Spleen (tissue), 11 donors: ENCODE data around the gene CLASP1. TPM values are rescaled to one million over a fixed set of nuclear protein-coding genes. Genes with fewer than 3 reads are reported as not detected.

Experiments
- DNase-seq: peaks from one replicate; pipeline ENCODE4 v3.0.0-alpha.2; 2020
- H3K27ac ChIP-seq, 8 donors: fragments of 200-600 bp; sonication (generic) in 7 of 8; 1 replicate in 4 of 8; 2 replicates in 4 of 8; pipeline versions ENCODE4 v1.5.0 to v1.8.0; 2016 to 2021; ENCODE audit warnings: inconsistent platforms in 4 of 8, mild to moderate bottlenecking in 4 of 8, moderate library complexity in 1 of 8
- H3K27me3 ChIP-seq, 7 donors: fragments of 200-600 bp; sonication (generic) in 6 of 7; replicated peaks in 1 of 7; 1 replicate in 4 of 7; 2 replicates in 3 of 7; pipeline versions ENCODE4 v1.5.0 to v1.8.0; 2016 to 2021; ENCODE audit warnings: inconsistent platforms in 3 of 7, mild to moderate bottlenecking in 1 of 7
- H3K36me3 ChIP-seq, 6 donors: fragments of 200-600 bp; sonication (generic) in 5 of 6; 1 replicate in 4 of 6; 2 replicates in 2 of 6; pipeline versions ENCODE4 v1.5.0 to v1.8.0; 2016 to 2021; ENCODE audit warnings: inconsistent platforms in 2 of 6
- H3K4me1 ChIP-seq, 6 donors: fragments of 200-600 bp; sonication (generic) in 5 of 6; 1 replicate in 3 of 6; 2 replicates in 3 of 6; pipeline versions ENCODE4 v1.5.0 to v1.8.0; 2016 to 2021; ENCODE audit warnings: inconsistent platforms in 3 of 6
- H3K4me3 ChIP-seq, 8 donors: fragments of 200-600 bp; sonication (generic) in 7 of 8; 1 replicate in 4 of 8; 2 replicates in 4 of 8; pipeline versions ENCODE4 v1.5.0 to v1.8.0; 2016 to 2021; ENCODE audit warnings: inconsistent platforms in 4 of 8, mild to moderate bottlenecking in 4 of 8, moderate library complexity in 2 of 8
- H3K9me3 ChIP-seq, 8 donors: fragments of 200-600 bp; sonication (generic) in 7 of 8; 1 replicate in 4 of 8; 2 replicates in 4 of 8; pipeline versions ENCODE4 v1.5.0 to v1.8.0; 2016 to 2021; ENCODE audit warnings: inconsistent platforms in 4 of 8
- POLR2A ChIP-seq, 3 donors: fragments of 450-650 bp; IDR thresholded peaks; one replicate each; pipeline ENCODE4 v1.5.1; 2017; ENCODE audit warnings: antibody characterized with exemption in 3 of 3, mild to moderate bottlenecking in 1 of 3
- POLR2AphosphoS5 ChIP-seq, 3 donors: sonication (generic); formaldehyde crosslinking; IDR thresholded peaks; one replicate each; pipeline ENCODE4 v1.5.1; 2017; ENCODE audit warnings: antibody characterized with exemption in 3 of 3
- WGBS, 5 donors: extraction: QIAGEN DNeasy Blood & Tissue Kit in 3 of 5; methylation state at CpG; one replicate each; pipeline versions ENCODE4 v1.1.5 to v1.1.7; 2013 to 2018; 5-methylcytosine and 5-hydroxymethylcytosine counted together
- intact Hi-C: fragments of 100-400 bp; cut with DNase I; formaldehyde crosslinking; loops from one replicate; pipeline ENCODE4 v1.15.0; 2023; ENCODE audit warnings: low total_unique reads
- polyA plus RNA-seq, 3 donors: library from polyadenylated mRNA; stranded (reverse); fragments of 200-250 nt; gene quantifications; one replicate each; pipeline ENCODE4 v1.2.1, GENCODE V29; 2013
- total RNA-seq, 7 donors: library from RNA; depleted of rRNA in 3 of 7; stranded (reverse); fragments of >200 nt in 3 of 7; fragmentation: NEBNext Ultra II Directional in 4 of 7; extraction: Animal tissue kit (Norgen Biotek cat#: 25700) in 4 of 7; gene quantifications; one replicate each; pipeline versions ENCODE4 v1.1.0 to v1.2.1, GENCODE V29; 2016 to 2021
- TF ChIP-seq, protein P1 (sequence below), 11 experiments: fragments of 200-600 bp in 7 of 11; fragments of 450-650 bp in 4 of 11; sonication (generic) in 4 of 11; IDR thresholded peaks in 8 of 11; conservative IDR thresholded peaks in 3 of 11; 1 replicate in 7 of 11; 2 replicates in 4 of 11; pipeline versions ENCODE4 v1.4.0 to v1.8.0; 2016 to 2021; ENCODE audit warnings: antibody characterized with exemption in 11 of 11, inconsistent platforms in 4 of 11, mild to moderate bottlenecking in 1 of 11
- donor health status: healthy with polysubstance abuse.
- donor health status: DM: no; HTN: no; CAD: no; lungs with moderate emphysema.
- donor health status: DM: no; HTN: no; CAD: no.
- donor health status: Bipolar disorder and iron deficiency.
- donor health status: healthy.
- donor health status: DM: no; HTN: no; CAD: no.
- donor health status: DM: yes; HTN: yes; CAD: no.

CLASP1 gene
- total and polyA plus RNA-seq, 10 donors = 4.0 to 103 (median 71.7) TPM

DNA sequence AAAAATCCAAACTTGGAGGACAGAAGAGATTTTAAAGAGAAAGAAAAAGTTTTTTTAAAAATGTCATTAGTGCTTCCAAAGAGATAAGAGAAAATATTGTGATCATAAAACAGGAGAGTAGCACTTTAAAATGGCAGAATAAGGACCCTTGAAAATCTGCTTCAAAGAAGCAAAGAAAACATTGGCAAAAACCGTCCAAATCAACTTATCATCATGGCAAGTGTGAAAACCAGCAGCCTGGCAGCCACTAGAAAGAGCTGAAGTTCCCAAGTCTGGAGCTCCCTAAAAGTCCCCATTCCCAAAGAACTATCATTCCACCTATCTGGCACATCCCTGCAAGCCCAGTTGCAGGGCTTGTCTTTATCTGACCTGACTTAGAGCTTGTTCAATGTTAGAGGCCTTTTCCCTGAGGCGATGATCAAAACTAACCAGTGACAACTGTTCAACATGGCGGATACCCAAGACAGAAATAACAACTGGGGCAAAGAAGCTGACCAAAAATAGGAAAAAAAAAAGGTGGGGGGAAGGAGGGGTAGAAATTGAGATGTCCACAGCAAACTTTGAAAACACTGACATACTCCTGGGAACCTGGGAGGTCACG, 143.2 kb downstream of the CLASP1 start:
- peaks cover 0 to 13% (median 5%) of the 10 kb centered on the region in 8 donors for H3K9me3 ChIP-seq
- 91 to 97% (median 95%) methylated on average over 4 of the region's 4 CpGs for WGBS, 5 donors
- no peak overlapping the region for H3K4me3 ChIP-seq
- DNase-seq = no peak
- H3K27ac ChIP-seq = no peak overlapping the region
- no peaks in the 10 kb centered on the region for H3K27me3 ChIP-seq
- TF ChIP-seq POLR2A (IDR thresholded peaks at IDR 0.05) (no peak), POLR2AphosphoS5 (IDR thresholded peaks at IDR 0.05) (no peak)
- TF ChIP-seq, protein P1, sequence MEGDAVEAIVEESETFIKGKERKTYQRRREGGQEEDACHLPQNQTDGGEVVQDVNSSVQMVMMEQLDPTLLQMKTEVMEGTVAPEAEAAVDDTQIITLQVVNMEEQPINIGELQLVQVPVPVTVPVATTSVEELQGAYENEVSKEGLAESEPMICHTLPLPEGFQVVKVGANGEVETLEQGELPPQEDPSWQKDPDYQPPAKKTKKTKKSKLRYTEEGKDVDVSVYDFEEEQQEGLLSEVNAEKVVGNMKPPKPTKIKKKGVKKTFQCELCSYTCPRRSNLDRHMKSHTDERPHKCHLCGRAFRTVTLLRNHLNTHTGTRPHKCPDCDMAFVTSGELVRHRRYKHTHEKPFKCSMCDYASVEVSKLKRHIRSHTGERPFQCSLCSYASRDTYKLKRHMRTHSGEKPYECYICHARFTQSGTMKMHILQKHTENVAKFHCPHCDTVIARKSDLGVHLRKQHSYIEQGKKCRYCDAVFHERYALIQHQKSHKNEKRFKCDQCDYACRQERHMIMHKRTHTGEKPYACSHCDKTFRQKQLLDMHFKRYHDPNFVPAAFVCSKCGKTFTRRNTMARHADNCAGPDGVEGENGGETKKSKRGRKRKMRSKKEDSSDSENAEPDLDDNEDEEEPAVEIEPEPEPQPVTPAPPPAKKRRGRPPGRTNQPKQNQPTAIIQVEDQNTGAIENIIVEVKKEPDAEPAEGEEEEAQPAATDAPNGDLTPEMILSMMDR (IDR thresholded peaks at IDR 0.05 in 8 of 11, conservative IDR thresholded peaks at IDR 0.05 in 3 of 11) = no peak
- intact Hi-C loops = no loop called here
- H3K36me3 ChIP-seq = peaks cover 5 to 75% (median 17%) of the 10 kb centered on the region in 6 donors
- peaks cover 0 to 7% (median 0%) of the 10 kb centered on the region in 6 donors for H3K4me1 ChIP-seq

DNA sequence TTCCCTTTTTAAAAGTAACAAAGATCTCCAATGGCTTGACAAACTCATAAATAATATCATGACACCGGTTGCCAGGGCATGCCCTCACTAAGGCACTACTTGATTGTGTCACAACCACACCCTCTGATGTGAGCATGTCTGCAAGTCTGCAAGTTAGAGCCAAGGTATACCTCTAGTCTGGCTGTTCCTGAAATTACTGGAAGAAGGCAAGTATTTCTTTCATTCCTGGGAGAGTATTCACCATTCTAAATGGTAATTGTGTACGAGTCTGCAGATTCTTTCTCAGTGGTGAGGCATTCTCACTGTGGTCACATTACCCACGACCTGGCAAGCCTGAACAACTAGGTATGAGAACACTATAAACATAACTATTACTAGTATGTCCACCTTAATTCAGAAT, 144.3 kb downstream of the CLASP1 start:
- Histone ChIP-seq H3K4me1 (peaks cover 0 to 14% (median 0%) of the 10 kb centered on the region in 6 donors), H3K27me3 (no peaks in the 10 kb centered on the region), H3K4me3 (no peak overlapping the region), H3K36me3 (peaks cover 5 to 76% (median 18%) of the 10 kb centered on the region in 6 donors), H3K9me3 (peaks cover 0 to 17% (median 8%) of the 10 kb centered on the region in 8 donors), H3K27ac (no peak overlapping the region)
- no peak for DNase-seq
- TF ChIP-seq POLR2AphosphoS5 (IDR thresholded peaks at IDR 0.05) (no peak), POLR2A (IDR thresholded peaks at IDR 0.05) (no peak)
- TF ChIP-seq, protein P1 (IDR thresholded peaks at IDR 0.05 in 8 of 11, conservative IDR thresholded peaks at IDR 0.05 in 3 of 11) = no peak
- WGBS, 5 donors = 84 to 91% (median 90%) methylated on average over 3 of the region's 3 CpGs
- intact Hi-C loops = no loop called here

DNA sequence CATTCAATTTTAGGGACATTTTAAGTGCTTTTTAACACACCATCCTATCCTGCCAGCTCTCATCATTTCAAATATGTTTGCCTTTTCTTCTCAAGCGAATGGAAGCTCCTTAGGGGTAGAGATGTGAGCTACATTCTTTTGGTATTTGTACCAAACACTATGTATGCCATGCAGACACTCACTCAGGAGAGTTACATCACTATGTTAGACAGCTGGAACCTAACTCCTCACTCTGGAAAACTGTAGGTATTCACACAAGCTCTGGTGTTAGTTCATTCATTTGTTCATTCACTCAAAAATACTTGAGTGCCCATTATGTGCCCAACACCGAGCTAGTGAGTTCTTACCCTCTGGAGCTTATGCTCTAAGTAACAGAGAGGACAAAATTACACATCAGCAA, 144.9 kb downstream of the CLASP1 start:
- 97 to 99% (median 97%) methylated on average over 2 of the region's 2 CpGs for WGBS, 5 donors
- intact Hi-C loops = no loop called here
- H3K27ac ChIP-seq = no peak overlapping the region

DNA sequence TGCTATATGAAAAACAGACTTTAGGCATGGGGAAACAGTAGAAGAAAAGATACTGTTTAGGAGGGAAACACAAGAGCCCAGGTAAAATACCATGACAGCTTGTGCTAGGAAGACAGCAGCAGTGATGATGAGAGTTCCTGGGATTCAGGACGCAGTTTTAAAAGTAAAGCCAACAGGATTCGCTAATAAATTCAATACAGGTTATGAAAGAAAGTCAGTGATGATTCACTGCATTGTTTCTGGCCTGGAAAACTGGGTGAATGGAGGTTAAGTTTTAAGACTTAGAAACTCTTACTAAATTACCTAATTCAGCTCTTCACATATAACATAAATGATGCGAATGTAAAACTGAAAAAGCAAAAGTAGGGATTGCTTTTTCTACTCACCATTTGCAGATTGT, 146.5 kb downstream of the CLASP1 start:
- no peak overlapping the region for H3K4me3 ChIP-seq
- TF ChIP-seq POLR2AphosphoS5 (IDR thresholded peaks at IDR 0.05) (no peak), POLR2A (IDR thresholded peaks at IDR 0.05) (no peak)
- TF ChIP-seq, protein P1 (IDR thresholded peaks at IDR 0.05 in 8 of 11, conservative IDR thresholded peaks at IDR 0.05 in 3 of 11) = no peak
- intact Hi-C loops = no loop called here
- no peaks in the 10 kb centered on the region for H3K27me3 ChIP-seq
- H3K4me1 ChIP-seq = peaks cover 0 to 14% (median 0%) of the 10 kb centered on the region in 6 donors
- peaks cover 3 to 74% (median 18%) of the 10 kb centered on the region in 6 donors for H3K36me3 ChIP-seq
- 96 to 100% (median 98%) methylated on average over 3 of the region's 3 CpGs for WGBS, 5 donors
- H3K27ac ChIP-seq = no peak overlapping the region
- H3K9me3 ChIP-seq = peaks cover 0 to 10% (median 4%) of the 10 kb centered on the region in 8 donors
- no peak for DNase-seq

More for the DNA sequence above, 144.9 kb downstream of the CLASP1 start:
- no peak for DNase-seq
- Histone ChIP-seq H3K27me3 (no peaks in the 10 kb centered on the region), H3K4me3 (no peak overlapping the region), H3K4me1 (peaks cover 0 to 14% (median 0%) of the 10 kb centered on the region in 6 donors), H3K9me3 (peaks cover 0 to 19% (median 8%) of the 10 kb centered on the region in 8 donors), H3K36me3 (peaks cover 3 to 77% (median 18%) of the 10 kb centered on the region in 6 donors)
- TF ChIP-seq POLR2A (IDR thresholded peaks at IDR 0.05) (no peak), POLR2AphosphoS5 (IDR thresholded peaks at IDR 0.05) (no peak)
- TF ChIP-seq, protein P1 (IDR thresholded peaks at IDR 0.05 in 8 of 11, conservative IDR thresholded peaks at IDR 0.05 in 3 of 11) = no peak
